Esophagus muscularis mucosa (tissue), 4 donors: ENCODE data around the gene MAGEF1.

Source experiments
- EP300 ChIP-seq: sonication (generic); formaldehyde crosslinking; IDR thresholded peaks from one replicate; pipeline ENCODE4 v1.6.1; 2017; ENCODE audit warnings: antibody characterized with exemption
- POLR2A ChIP-seq: fragments of 450-650 bp; IDR thresholded peaks from one replicate; pipeline ENCODE4 v1.6.1; 2017; ENCODE audit warnings: antibody characterized with exemption, moderate library complexity, mild to moderate bottlenecking, low read depth
- TF ChIP-seq, protein P1 (sequence below), 3 experiments: fragments of 200-600 bp in 2 of 3; fragments of 450-650 bp in 1 of 3; sonication (generic) in 2 of 3; IDR thresholded peaks; one replicate each; pipeline ENCODE4 v1.5.1; 2017 to 2019; ENCODE audit warnings: antibody characterized with exemption in 3 of 3, mild to moderate bottlenecking in 2 of 3, moderate library complexity in 1 of 3

DNA sequence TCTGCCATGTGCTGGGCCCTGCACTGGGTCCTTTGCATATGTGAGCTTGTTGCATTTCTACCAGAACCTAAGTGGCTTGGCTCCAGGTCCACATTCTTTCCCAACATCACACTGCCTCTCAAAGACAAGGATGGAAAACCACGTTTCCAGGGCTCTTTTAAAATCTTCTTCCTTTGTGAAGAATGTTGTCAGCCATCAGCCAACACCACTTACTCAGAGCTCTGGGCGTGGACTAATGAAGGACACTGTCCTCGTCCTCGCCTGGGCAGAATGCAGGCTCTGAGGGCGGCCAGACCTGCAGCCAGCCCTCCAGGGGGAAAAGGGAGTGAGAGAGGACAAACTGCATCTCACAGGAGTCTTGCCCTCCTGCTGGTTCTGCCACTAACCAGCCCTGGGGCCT is 49.7 kb downstream of the MAGEF1 start:
- TF ChIP-seq, protein P1, sequence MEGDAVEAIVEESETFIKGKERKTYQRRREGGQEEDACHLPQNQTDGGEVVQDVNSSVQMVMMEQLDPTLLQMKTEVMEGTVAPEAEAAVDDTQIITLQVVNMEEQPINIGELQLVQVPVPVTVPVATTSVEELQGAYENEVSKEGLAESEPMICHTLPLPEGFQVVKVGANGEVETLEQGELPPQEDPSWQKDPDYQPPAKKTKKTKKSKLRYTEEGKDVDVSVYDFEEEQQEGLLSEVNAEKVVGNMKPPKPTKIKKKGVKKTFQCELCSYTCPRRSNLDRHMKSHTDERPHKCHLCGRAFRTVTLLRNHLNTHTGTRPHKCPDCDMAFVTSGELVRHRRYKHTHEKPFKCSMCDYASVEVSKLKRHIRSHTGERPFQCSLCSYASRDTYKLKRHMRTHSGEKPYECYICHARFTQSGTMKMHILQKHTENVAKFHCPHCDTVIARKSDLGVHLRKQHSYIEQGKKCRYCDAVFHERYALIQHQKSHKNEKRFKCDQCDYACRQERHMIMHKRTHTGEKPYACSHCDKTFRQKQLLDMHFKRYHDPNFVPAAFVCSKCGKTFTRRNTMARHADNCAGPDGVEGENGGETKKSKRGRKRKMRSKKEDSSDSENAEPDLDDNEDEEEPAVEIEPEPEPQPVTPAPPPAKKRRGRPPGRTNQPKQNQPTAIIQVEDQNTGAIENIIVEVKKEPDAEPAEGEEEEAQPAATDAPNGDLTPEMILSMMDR (IDR thresholded peaks at IDR 0.05): no peak
- TF ChIP-seq POLR2A: no peak
- no peak for TF ChIP-seq EP300
